GM19238 (cell line): ENCODE data around the gene PRRT2.
A peak's percentile ranks its signal among the peaks of the same experiment; 100 is the strongest.

Experiments used
- DNase-seq: peaks from one replicate; pipeline ENCODE4 v3.0.0; 2011; ENCODE audit warnings: low spot score; ENCODE audit not compliant: insufficient read length

Gene PRRT2

DNA sequence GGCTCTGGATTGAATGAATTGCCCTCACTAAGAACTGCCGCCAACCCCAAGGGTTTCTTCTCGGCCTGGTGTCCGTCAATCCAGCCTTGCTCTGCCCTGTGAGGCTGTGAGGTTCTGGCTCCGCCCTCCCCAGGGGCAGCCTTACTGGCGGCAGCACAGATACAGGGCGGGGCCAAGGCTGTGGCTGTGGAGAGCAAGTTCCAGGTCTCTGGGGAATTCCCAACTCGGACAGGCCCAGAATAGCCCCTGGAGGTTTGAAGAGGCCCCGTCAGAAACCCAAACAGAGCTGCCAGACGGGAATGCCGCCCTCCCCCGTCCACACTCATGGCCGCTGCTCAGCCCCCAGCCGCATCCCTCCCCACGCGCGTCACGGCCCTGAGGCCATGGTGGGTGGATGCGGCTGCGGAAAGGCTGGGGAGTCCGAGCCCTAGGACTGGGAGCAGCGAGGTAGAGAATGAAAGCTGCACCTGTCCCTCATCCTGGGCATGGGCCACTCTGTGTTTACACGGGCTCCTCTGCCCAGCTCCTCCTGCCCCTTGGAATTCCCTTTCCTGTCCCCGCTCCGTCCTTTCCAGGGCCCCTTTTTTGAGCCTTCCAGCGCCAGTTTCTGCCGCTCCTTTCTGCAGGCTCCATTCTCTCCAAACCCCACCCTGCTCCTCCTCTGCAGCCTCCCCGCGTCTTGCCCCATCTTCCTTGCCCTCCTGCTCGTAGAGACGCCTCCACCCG lies 660 bp upstream of the PRRT2 start:
- DNase-seq = peak; percentile 75

GRCh38 chr16:29812754-29813643 lies 1.0 kb downstream of the PRRT2 start:
- no peak for DNase-seq

DNA sequence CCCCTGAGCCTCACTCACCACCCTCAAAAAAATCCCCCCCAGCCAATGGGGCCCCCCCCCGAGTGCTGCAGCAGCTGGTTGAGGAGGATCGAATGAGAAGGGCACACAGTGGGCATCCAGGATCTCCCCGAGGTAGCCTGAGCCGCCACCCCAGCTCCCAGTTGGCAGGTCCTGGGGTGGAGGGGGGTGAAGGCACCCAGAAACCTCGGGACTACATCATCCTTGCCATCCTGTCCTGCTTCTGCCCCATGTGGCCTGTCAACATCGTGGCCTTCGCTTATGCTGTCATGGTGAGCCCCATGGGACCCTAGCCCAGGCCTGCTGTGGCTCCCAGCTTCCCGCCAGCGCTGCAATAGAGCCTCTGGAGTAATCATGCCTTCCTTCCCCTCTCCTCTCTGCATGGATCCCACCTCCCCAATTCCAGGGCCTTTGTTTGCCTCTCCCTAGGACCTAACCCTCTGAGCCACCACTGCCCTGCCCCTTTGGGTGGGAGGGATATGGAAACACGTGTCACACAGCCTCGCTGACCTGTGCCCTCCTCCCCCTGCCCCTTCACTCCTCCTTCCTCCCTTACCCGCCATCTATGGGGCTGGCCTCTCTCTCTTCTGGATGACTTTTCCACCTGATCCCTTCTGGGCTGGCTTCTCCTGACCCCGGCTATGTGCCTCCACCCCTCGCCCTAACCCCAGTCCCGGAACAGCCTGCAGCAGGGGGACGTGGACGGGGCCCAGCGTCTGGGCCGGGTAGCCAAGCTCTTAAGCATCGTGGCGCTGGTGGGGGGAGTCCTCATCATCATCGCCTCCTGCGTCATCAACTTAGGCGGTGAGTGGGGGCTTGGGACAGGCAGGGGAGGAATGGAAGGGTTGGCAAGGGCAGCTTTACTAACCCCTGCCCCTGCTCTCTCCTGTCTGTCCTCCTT lies 1.9 kb downstream of the PRRT2 start:
- no peak for DNase-seq

- no peak for DNase-seq
Measured at GRCh38 chr16:29814592-29814991, 2.6 kb downstream of the PRRT2 start.

GRCh38 chr16:29815032-29815721 lies 3.2 kb downstream of the PRRT2 start:
- no peak for DNase-seq

DNA sequence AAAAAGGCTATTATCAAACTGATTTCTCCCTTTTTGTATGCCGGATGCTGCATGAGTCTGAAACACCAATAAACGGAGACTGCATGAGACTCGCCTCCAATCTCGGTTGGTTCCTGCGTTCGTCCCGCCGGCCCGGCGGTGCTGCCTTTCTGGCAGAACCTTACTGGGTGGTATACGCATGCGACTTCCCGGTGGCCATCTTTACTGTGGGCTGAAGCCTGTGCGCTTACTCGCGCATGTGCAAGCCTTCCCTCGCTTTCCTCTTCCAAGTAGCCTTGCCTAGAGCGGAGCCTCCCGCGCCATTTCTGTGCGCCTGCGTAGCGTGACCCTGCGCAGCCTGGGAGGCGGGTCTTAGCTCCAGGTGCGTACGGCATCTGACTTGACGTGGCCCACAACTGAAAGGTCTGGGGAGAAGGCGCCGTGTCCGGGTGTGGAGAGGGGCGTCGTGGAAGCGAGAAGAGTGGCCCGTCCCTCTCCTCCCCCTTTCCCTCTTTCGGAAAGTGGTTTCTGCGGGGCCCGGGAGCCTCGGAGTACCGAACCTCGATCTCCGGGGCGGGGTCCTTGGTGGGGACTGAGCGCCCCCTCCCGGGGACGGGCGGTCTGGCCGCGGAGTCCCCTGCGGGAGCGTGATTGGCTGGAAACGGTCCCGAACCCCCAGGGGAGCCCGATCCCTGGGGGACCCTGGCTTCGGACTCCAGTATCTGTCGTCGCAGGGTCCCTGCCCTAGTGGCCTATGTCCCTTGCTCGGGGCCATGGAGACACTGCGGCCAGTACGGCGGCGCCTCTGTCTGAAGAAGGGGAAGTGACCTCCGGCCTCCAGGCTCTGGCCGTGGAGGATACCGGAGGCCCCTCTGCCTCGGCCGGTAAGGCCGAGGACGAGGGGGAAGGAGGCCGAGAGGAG lies 4.0 kb downstream of the PRRT2 start, which contains the start of gene PAGR1:
Gene PAGR1, plus strand, starts transcription at position 360 of the 901 bp plus-strand sequence. Its CDS starts 374 bp downstream, at position 734.
- DNase-seq = peak; percentile 97

DNA sequence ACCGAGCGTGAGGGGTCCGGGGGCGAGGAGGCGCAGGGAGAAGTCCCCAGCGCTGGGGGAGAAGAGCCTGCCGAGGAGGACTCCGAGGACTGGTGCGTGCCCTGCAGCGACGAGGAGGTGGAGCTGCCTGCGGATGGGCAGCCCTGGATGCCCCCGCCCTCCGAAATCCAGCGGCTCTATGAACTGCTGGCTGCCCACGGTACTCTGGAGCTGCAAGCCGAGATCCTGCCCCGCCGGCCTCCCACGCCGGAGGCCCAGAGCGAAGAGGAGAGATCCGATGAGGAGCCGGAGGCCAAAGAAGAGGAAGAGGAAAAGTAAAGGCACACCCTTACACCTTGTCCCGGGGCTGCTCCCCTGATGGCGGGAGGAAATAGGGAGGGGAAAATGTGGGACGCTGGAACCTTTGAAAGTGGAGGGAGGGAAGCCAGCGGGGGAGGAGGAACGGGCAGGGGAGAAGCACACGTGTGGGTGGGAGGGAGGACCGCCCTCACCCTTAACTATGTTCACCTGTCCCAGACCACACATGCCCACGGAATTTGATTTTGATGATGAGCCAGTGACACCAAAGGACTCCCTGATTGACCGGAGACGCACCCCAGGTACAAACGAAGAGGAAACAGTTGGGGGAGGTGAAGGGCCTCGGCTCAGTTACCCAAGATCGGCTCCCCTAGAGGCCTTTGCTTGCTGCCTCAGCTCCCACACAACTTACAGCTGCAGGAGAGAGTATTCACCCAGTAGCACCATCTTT lies 4.9 kb downstream of the PRRT2 start:
- peak; percentile 46 for DNase-seq

GRCh38 chr16:29818082-29818481 lies 6.1 kb downstream of the PRRT2 start:
- no peak for DNase-seq

- no peak for DNase-seq
Measured at GRCh38 chr16:29819506-29819905, 7.5 kb downstream of the PRRT2 start.

DNA sequence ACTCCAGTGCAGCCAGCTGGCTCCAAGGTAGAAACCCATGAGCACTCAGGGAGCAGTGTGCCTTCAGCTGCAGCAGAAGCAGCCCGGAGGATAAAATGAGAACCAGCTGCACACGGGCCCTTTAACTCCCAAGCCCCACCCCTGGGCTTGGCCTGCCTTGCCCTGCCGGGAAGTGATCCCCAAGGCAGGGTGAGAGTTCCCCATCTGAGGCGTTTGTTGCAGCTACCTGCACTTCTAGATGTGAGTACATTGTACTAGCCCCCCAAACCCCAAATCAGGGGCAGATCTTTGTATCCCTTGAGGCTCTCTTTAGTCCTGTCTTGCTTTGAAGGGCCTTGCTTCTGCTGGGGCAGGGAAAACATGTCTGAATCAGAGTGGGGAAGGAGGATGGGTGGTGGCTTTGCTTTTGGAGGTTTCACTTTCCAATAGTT lies 8.3 kb downstream of the PRRT2 start, which contains the start of gene MVP:
Gene MVP, plus strand, starts transcription at position 192 of the 431 bp plus-strand sequence. CDS start 10,088 bp downstream, outside the sequence.
- peak; percentile 63 for DNase-seq

DNA sequence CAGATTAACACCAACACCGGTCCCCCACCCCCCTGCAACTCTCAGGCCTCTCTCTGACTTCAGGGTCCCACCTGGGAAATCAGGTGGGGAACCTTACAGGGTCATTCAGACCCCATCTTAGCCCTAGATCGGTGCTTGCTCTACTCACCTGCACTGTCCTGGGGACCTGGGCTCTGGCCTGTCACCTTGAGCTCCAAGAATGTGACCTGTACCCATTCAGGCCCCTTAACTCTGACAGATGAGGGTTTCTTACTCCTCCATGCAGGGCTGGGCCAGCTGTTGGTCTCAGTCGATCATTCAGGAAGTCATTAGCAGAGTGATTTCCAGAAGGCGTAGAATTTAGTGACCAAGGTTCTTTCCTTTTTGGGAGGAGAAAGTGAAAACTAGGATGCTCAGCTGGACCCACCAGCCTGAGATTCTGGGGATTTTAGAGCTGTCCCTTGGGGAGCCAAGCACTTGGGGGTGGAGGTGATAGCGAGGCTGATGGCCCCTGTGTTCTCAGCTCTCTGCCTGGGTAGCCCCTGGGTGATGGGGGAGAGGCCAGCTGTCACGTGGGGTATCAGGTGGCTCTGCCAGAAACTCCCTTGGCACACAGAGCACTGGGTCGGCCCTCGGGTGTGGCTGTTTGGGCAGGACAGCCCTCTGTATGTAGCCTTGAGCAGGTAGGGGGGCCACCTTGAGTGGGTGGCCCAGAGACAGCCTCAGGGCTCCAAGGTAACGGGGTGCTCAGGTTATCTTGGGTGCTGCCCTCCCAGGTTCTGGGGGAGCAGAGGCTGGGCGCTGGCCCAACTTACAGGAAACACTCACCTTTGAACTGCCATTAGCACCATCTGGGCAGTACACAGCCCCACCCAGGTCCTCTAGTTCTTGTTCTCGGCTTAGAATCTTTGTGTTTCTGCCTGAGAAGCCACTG lies 9.0 kb downstream of the PRRT2 start:
- DNase-seq = peak; percentile 69

DNA sequence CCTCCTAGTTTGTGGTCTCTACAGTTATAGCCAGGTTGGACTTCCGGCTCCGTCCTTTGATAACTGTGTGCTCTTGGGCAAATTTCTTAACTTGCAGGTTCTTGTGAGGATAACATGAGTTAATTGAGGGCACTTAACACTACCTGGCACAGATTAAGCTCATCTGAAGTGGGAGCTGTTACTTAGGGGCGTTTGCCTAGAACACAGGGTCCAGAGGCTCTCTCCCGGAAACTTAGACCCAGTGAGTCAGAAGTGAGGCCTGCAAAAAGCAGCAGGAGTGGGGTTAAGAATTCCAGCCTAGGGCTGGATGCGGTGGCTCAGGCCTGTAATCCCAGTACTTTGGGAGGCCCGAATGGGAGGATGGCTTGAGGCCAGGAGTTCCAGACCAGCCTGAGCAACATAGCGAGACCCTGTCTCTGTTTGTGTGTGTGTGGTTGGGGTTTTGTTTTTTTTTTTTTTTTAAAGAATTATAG lies 9.7 kb downstream of the PRRT2 start:
- DNase-seq = no peak

- no peak for DNase-seq
Measured at GRCh38 chr16:29824589-29825144, 12.7 kb downstream of the PRRT2 start.

GRCh38 chr16:29825145-29826044 lies 13.4 kb downstream of the PRRT2 start:
- DNase-seq = no peak

DNA sequence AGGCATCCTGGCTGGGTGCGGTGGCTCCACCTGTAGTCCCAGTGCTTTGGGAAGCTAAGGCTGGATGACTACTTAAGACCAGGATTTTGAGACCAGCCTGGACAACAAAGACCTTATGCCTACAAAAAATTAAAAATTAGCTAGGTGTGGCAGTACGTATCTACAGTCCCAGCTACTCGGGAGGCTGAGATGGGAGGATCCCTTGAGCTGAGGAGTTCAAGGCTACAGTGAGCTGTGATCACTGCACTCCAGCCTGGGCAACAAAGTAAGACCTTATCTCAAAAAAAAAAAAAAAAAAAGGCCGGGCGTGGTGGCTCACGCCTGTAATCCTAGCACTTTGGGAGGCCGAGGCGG lies 14.3 kb downstream of the PRRT2 start:
- DNase-seq = no peak

DNA sequence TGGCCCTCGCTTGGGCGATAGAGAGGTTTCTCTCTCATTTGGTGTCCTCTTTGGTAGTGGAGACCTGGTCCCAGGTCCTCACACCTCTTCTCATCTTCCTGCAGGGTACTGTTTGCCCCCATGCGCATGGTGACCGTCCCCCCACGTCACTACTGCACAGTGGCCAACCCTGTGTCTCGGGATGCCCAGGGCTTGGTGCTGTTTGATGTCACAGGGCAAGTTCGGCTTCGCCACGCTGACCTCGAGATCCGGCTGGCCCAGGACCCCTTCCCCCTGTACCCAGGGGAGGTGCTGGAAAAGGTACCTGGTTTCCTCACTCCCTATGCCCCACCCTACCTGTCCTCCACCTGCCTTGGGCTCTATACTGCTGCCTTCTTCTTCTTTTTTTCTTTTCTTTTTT lies 18.8 kb downstream of the PRRT2 start:
- DNase-seq = no peak
